Coronary artery (tissue), 2 donors: ENCODE results near the gene PLG.
"Not testable (repeated sequence)": the region's sequence is repeated elsewhere in the genome, so short reads cannot be mapped to it uniquely, and the experiment has no call there.

Source experiments
- DNase-seq: peaks from one replicate; pipeline ENCODE4 v3.0.0-alpha.2; 2017; ENCODE audit warnings: low spot score
- H3K27ac ChIP-seq, 2 donors: fragments of 200-600 bp; sonication (generic); one replicate each; pipeline ENCODE4 v1.5.1; 2016 to 2019
- H3K4me3 ChIP-seq: fragments of 200-600 bp; sonication (generic); 2 replicates; pipeline ENCODE4 v1.5.1; 2016; ENCODE audit warnings: mild to moderate bottlenecking, moderate library complexity
- TF ChIP-seq, protein P1 (sequence below): fragments of 200-600 bp; sonication (generic); IDR thresholded peaks from one replicate; pipeline ENCODE4 v1.5.1; 2019; ENCODE audit warnings: antibody characterized with exemption

The PLG gene

DNA sequence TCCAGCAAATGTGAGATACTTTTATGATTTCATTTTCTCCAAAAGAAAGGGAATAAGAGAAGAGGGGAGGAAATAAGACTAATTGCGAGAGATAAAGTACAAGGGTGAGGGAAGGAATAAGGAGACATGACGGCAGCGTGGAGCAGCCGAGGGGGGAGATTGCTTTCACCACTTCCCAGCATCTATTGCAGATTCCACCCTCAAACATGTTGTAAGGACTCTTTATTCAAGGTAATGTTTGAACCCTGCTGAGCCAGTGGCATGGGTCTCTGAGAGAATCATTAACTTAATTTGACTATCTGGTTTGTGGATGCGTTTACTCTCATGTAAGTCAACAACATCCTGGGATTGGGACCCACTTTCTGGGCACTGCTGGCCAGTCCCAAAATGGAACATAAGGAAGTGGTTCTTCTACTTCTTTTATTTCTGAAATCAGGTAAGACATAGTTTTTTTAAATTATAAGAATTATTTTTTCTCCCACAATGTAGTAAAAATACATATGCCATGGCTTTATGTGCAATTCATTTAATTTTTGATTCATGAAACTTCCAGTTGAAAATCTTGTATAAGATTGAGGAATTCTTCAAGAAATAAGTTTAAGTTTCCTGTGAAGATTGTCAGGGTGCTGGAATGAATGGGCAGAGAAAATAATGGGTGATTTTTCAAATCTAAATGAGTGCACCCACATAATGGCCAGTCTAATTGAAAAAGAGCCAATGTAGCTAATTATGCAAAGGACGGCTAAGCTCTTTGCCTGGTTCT lies at the start of gene PLG:
Gene PLG (plus strand): TSS at position 327 of the 763 bp plus-strand sequence. CDS start 61 bp downstream, at position 388.
- H3K27ac ChIP-seq = not testable (repeated sequence)

DNA sequence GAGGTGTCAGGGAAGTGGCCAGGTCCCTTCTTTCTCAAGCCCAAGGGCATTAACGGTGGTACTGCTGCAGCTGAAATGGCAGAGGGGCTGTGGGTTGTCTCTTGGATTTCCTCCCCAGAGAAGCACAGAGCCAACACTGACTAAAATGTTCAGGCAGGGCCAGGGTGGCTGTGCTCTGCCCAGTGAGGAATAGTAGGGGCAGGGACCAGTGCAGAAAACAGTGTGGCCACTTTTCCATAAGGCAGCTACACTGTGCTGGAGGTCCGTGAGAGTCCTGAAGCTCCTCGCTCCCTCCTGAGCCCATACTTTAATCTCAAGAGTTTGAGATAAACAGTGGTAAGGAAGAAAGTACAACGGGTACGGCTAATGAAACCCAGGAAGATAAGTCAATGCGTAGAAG lies 42.5 kb upstream of the PLG start:
- DNase-seq = no peak
- no peak overlapping the region for H3K4me3 ChIP-seq
- TF ChIP-seq, protein P1, sequence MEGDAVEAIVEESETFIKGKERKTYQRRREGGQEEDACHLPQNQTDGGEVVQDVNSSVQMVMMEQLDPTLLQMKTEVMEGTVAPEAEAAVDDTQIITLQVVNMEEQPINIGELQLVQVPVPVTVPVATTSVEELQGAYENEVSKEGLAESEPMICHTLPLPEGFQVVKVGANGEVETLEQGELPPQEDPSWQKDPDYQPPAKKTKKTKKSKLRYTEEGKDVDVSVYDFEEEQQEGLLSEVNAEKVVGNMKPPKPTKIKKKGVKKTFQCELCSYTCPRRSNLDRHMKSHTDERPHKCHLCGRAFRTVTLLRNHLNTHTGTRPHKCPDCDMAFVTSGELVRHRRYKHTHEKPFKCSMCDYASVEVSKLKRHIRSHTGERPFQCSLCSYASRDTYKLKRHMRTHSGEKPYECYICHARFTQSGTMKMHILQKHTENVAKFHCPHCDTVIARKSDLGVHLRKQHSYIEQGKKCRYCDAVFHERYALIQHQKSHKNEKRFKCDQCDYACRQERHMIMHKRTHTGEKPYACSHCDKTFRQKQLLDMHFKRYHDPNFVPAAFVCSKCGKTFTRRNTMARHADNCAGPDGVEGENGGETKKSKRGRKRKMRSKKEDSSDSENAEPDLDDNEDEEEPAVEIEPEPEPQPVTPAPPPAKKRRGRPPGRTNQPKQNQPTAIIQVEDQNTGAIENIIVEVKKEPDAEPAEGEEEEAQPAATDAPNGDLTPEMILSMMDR = no peak

More for the DNA sequence above, at the start of gene PLG:
- not testable (repeated sequence) for H3K4me3 ChIP-seq, DNase-seq

DNA sequence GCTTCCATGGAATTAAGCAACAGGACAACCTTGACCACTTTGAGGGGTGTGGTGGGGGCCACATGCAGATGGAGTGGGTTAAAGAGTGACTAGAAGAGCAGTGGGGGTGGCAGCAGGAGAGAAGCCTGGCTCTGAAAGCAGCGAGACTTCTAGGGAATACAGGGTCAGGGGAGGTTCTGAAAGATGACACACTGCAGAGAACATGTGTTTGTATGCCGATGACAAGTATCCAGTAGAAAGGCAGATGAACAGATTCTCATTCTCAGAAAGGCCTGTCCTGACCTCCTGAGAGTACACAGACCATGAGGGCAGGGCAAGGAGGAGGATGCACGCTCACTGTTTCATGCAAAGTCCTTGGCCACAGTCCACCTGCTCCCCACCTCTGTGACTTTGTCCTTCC lies 40.8 kb upstream of the PLG start:
- no peak for DNase-seq
- TF ChIP-seq, protein P1 = no peak
- Histone ChIP-seq H3K4me3 (no peak overlapping the region), H3K27ac (no peak overlapping the region)

More for the DNA sequence above, 42.5 kb upstream of the PLG start:
- no peak overlapping the region for H3K27ac ChIP-seq

DNA sequence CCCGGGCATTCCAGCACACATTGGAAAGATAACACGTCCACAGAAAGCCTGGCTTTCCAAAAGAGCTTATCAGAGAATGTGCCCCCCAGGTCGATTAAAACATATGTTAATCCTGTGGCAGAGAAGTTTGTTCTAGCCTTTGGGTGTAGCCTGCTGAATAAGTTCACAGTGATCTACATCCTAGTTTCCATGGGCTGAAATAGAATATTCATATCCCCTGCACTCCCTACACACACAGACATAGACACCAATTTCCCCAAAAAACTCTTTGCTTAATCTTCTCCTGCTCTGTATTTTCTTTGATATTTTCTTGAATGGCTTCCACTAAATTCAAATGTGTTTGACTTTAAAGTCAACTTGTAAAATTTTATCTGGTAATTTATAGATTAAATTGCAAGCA lies 39.6 kb upstream of the PLG start:
- H3K4me3 ChIP-seq = no peak overlapping the region
- no peak overlapping the region for H3K27ac ChIP-seq
- TF ChIP-seq, protein P1 = no peak
- no peak for DNase-seq

DNA sequence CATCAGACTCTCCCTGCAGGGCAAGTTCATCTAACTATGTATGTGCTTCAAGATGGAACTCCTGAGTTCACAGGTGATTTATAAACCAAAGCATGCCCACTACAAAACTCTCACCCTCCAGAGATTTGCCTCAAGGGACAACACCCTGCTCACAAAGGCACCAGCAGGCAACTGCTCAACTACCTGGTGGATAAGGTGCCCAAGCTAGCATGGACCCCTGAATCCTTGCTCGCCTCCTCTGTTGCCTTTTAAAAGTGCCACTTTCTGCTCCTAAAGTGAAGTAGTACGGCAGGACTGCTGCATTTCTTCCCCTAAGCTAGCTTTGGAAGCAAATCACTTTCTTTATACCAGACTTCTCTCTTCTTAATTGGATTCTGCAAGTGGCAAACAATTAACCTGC lies 39.2 kb upstream of the PLG start:
- TF ChIP-seq, protein P1 = no peak

DNA sequence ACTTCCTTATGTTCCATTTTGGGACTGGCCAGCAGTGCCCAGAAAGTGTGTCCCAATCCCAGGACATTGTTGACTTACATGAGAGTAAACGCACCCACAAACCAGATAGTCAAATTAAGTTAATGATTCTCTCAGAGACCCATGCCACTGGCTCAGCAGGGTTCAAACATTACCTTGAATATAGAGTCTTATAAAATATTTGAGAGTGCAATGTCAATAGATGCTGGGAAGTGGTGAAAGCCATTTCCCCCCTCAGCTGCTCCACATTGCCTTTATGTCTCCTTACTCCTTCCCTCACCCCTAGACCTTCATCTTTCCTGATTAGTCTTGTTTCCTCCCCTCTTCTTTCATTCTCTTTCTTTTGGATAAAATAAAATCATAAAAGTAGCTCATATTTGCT lies 37.8 kb upstream of the PLG start, which contains the start of gene LPA:
Gene LPA (minus strand): TSS at position 78 of the 400 bp plus-strand sequence. CDS start 61 bp downstream, at position 17.
- H3K27ac ChIP-seq, DNase-seq, H3K4me3 ChIP-seq: not testable (repeated sequence)

More for the DNA sequence above, 39.2 kb upstream of the PLG start:
- Histone ChIP-seq H3K4me3 (no peak overlapping the region), H3K27ac (no peak overlapping the region)
- DNase-seq = no peak

DNA sequence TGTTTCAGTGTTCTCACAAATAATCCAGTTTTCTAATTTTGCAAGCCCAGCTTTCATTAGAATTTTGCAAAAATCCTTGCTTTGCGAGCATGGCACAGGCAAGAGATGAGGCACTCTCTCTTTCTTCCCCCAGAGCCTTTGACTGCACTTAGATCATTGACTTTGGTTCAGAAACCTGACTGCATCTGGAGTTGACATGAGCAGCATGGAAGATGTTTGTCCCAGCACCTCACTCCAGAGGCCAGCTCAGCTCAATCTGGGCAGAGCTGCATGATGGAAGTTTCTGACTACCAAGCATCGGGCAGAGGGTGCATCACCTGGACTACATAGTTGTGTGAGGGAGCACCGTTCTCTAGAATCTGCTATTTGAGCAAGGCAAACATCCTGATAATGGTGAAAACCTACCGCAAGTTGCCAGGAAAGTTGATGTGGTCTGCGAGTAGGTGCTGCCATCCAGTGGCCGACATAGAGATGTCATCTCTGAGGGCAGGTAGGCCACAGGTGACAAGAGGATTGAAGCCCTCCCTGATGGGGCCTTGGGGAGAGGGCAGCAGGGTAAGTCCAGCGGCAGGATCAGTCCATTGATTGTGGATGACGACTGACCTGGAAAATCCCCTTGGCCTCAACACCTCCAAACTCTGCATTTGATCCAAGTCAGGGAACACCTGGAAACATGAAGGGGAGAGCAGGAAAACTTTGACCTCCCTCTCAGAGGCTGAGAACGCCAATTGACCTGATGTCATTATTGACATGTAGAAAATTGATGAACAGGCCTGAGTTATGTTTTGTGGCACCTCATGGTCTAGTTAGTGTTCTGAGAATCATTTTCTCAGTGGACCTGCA lies 34.2 kb upstream of the PLG start:
- no peak for DNase-seq
- TF ChIP-seq, protein P1 = no peak
- no peak overlapping the region for H3K27ac ChIP-seq
- H3K4me3 ChIP-seq = no peak overlapping the region
